ENCODE measurements around the gene GZMM. TPM values are rescaled to one million over a fixed set of nuclear protein-coding genes. Genes with fewer than 3 reads are reported as not detected.
"Not testable (repeated sequence)": the region's sequence is repeated elsewhere in the genome, so short reads cannot be mapped to it uniquely, and the experiment has no call there.

Gene GZMM
- total RNA-seq, 1 donor from 2014 or later, result not detected

GRCh38 chr19:582497-583197, 38.8 kb downstream of the GZMM start:
- Histone ChIP-seq H3K27me3 (ENCODE audit: low read depth) (peaks cover 21% of the 10 kb centered on the region), H3K36me3 (peaks cover 52% of the 10 kb centered on the region), H3K9me3 (replicated peaks) (no peaks in the 10 kb centered on the region), H3K4me1 (peaks cover 70% of the 10 kb centered on the region), H3K27ac (replicated peaks) (peak overlapping the region; percentile 60), H3K4me3 (no peak overlapping the region)
- no peak for DNase-seq
- intact Hi-C loops (cut with micrococcal nuclease), result no loop called here
- no peak for TF ChIP-seq CTCF (IDR thresholded peaks at IDR 0.05; ENCODE audit: borderline replicate concordance)

GRCh38 chr19:583198-583967, 39.5 kb downstream of the GZMM start:
- no peak for TF ChIP-seq CTCF (IDR thresholded peaks at IDR 0.05; ENCODE audit: borderline replicate concordance)
- Histone ChIP-seq H3K9me3 (replicated peaks) (no peaks in the 10 kb centered on the region), H3K27ac (replicated peaks) (peak overlapping the region; percentile 60), H3K4me1 (peaks cover 70% of the 10 kb centered on the region), H3K36me3 (peaks cover 46% of the 10 kb centered on the region), H3K27me3 (ENCODE audit: low read depth) (peaks cover 28% of the 10 kb centered on the region), H3K4me3 (no peak overlapping the region)
- DNase-seq, result no peak
- intact Hi-C loops (cut with micrococcal nuclease), result no loop called here

- Histone ChIP-seq H3K36me3 (peaks cover 45% of the 10 kb centered on the region), H3K4me3 (no peak overlapping the region), H3K4me1 (peaks cover 70% of the 10 kb centered on the region), H3K27me3 (ENCODE audit: low read depth) (peaks cover 34% of the 10 kb centered on the region), H3K27ac (replicated peaks) (peak overlapping the region; percentile 60), H3K9me3 (replicated peaks) (no peaks in the 10 kb centered on the region)
- no peak for TF ChIP-seq CTCF (IDR thresholded peaks at IDR 0.05; ENCODE audit: borderline replicate concordance)
- no peak for DNase-seq
- intact Hi-C loops (cut with micrococcal nuclease), result no loop called here
These were observed 40.1 kb downstream of the GZMM start for GRCh38 chr19:583968-584239.

- H3K27me3 ChIP-seq (ENCODE audit: low read depth), result peaks cover 39% of the 10 kb centered on the region
- peak overlapping the region; percentile 60 for H3K27ac ChIP-seq (replicated peaks)
- H3K4me3 ChIP-seq, result no peak overlapping the region
- intact Hi-C loops (cut with micrococcal nuclease), result no loop called here
- peaks cover 43% of the 10 kb centered on the region for H3K36me3 ChIP-seq
- H3K4me1 ChIP-seq, result peaks cover 70% of the 10 kb centered on the region
- H3K9me3 ChIP-seq (replicated peaks), result no peaks in the 10 kb centered on the region
- peak; percentile 89 for TF ChIP-seq CTCF (IDR thresholded peaks at IDR 0.05; ENCODE audit: borderline replicate concordance)
- peak; percentile 56 for DNase-seq
These were observed 40.6 kb downstream of the GZMM start for GRCh38 chr19:584240-585001.

GRCh38 chr19:585146-585545, 41.3 kb downstream of the GZMM start:
- H3K4me1 ChIP-seq, result peaks cover 64% of the 10 kb centered on the region
- intact Hi-C loops (cut with micrococcal nuclease); H3K4me3 ChIP-seq; H3K27ac ChIP-seq (replicated peaks); DNase-seq; H3K9me3 ChIP-seq (replicated peaks): not testable (repeated sequence)
- peaks cover 35% of the 10 kb centered on the region for H3K36me3 ChIP-seq
- peaks cover 40% of the 10 kb centered on the region for H3K27me3 ChIP-seq (ENCODE audit: low read depth)
